CD14-positive monocyte (primary cell): ENCODE data around the gene DAD1. TPM values are rescaled to one million over a fixed set of nuclear protein-coding genes. Genes with fewer than 3 reads are reported as not detected.

Source experiments
- DNase-seq, 3 donors: peaks; one replicate each; pipeline ENCODE4 v3.0.0-alpha.2; 2011 to 2022
- H2AFZ ChIP-seq: 2 replicates; pipeline ENCODE4 v1.6.0; 2012; ENCODE audit warnings: mild to moderate bottlenecking, low read depth, low read length, inconsistent platforms; ENCODE audit not compliant: insufficient read depth, poor library complexity, severe bottlenecking
- H3K27ac ChIP-seq, 2 donors: 1 replicate in 1 of 2; 2 replicates in 1 of 2; pipeline ENCODE4 v1.5.1; 2012 to 2013; ENCODE audit warnings: low read length in 2 of 2, control low read depth in 1 of 2, inconsistent platforms in 1 of 2, low read depth in 1 of 2, mild to moderate bottlenecking in 1 of 2
- H3K27me3 ChIP-seq, 2 donors: one replicate each; pipeline versions ENCODE4 v1.6.0 to v1.6.1; 2011 to 2013; ENCODE audit warnings: low read length in 2 of 2; ENCODE audit not compliant: control insufficient read depth in 2 of 2, insufficient read depth in 2 of 2
- H3K36me3 ChIP-seq, 2 donors: replicated peaks in 1 of 2; 1 replicate in 1 of 2; 2 replicates in 1 of 2; pipeline versions ENCODE4 v1.5.1 to v1.6.1; 2012 to 2013; ENCODE audit warnings: low read length in 2 of 2, control low read depth in 1 of 2, inconsistent platforms in 1 of 2, mild to moderate bottlenecking in 1 of 2; ENCODE audit not compliant: insufficient read depth in 2 of 2, control insufficient read depth in 1 of 2
- H3K4me1 ChIP-seq, 2 donors: 1 replicate in 1 of 2; 2 replicates in 1 of 2; pipeline versions ENCODE4 v1.5.1 to v1.6.1; 2012 to 2013; ENCODE audit warnings: low read length in 2 of 2, control low read depth in 1 of 2, inconsistent platforms in 1 of 2, mild to moderate bottlenecking in 1 of 2, moderate library complexity in 1 of 2; ENCODE audit not compliant: insufficient read depth in 2 of 2, control insufficient read depth in 1 of 2
- H3K4me2 ChIP-seq: replicated peaks from 2 replicates; pipeline ENCODE3; 2012; ENCODE audit warnings: low read length, moderate library complexity, mild to moderate bottlenecking; ENCODE audit not compliant: poor library complexity, severe bottlenecking; ENCODE audit errors: extremely low read depth
- H3K4me3 ChIP-seq, 3 experiments: fragments of 200-600 bp in 1 of 3; sonication (generic) in 1 of 3; replicated peaks in 1 of 3; 1 replicate in 2 of 3; 2 replicates in 1 of 3; pipeline ENCODE4 v1.5.1; 2011 to 2013; ENCODE audit warnings: low read length in 3 of 3, mild to moderate bottlenecking in 3 of 3, control low read depth in 2 of 3, low read depth in 2 of 3, inconsistent platforms in 1 of 3, moderate library complexity in 1 of 3
- H3K79me2 ChIP-seq: 2 replicates; pipeline ENCODE4 v1.6.0; 2012; ENCODE audit warnings: mild to moderate bottlenecking, control low read depth, inconsistent platforms, low read length, moderate library complexity; ENCODE audit not compliant: insufficient read depth
- H3K9ac ChIP-seq: 2 replicates; pipeline ENCODE4 v1.6.0; 2017; ENCODE audit warnings: low read length, mild to moderate bottlenecking; ENCODE audit not compliant: insufficient read depth, poor library complexity, severe bottlenecking
- H3K9me3 ChIP-seq, 2 donors: replicated peaks in 1 of 2; 1 replicate in 1 of 2; 2 replicates in 1 of 2; pipeline versions ENCODE4 v1.5.1 to v1.6.1; 2012 to 2013; ENCODE audit warnings: low read length in 2 of 2, control low read depth in 1 of 2; ENCODE audit not compliant: control insufficient read depth in 1 of 2, insufficient read depth in 1 of 2
- H4K20me1 ChIP-seq: 2 replicates; pipeline ENCODE4 v1.6.0; 2012; ENCODE audit warnings: mild to moderate bottlenecking, low read length, control low read depth, moderate library complexity; ENCODE audit not compliant: insufficient read depth
- H3K27ac Mint-ChIP-seq, 7 donors: one replicate each; pipeline ENCODE4 v1.8.0; 2020; ENCODE audit warnings: mild to moderate bottlenecking in 7 of 7, mixed read lengths in 7 of 7, moderate library complexity in 6 of 7, inconsistent platforms in 2 of 7
- H3K27me3 Mint-ChIP-seq, 3 donors: one replicate each; pipeline ENCODE4 v1.8.0; 2021 to 2022; ENCODE audit warnings: low read depth in 3 of 3, mild to moderate bottlenecking in 3 of 3, mixed read lengths in 3 of 3, moderate library complexity in 3 of 3, inconsistent platforms in 1 of 3
- H3K36me3 Mint-ChIP-seq, 2 donors: one replicate each; pipeline ENCODE4 v1.8.0; 2020; ENCODE audit warnings: mixed read lengths in 2 of 2, inconsistent platforms in 1 of 2, mild to moderate bottlenecking in 1 of 2
- H3K4me1 Mint-ChIP-seq: one replicate; pipeline ENCODE4 v1.8.0; 2020; ENCODE audit warnings: mild to moderate bottlenecking, mixed read lengths
- H3K4me3 Mint-ChIP-seq, 2 donors: one replicate each; pipeline ENCODE4 v1.8.0; 2020; ENCODE audit warnings: mild to moderate bottlenecking in 2 of 2, mixed read lengths in 2 of 2, moderate library complexity in 1 of 2
- H3K9me3 Mint-ChIP-seq, 7 donors: one replicate each; pipeline ENCODE4 v1.8.0; 2020 to 2022; ENCODE audit warnings: mixed read lengths in 7 of 7, mild to moderate bottlenecking in 6 of 7, moderate library complexity in 6 of 7, inconsistent platforms in 2 of 7
- WGBS: methylation state at CpG from one replicate; pipeline ENCODE4 v1.1.5; 2013; ENCODE audit warnings: missing lambda C conversion rate; ENCODE audit not compliant: insufficient coverage; 5-methylcytosine and 5-hydroxymethylcytosine counted together
- intact Hi-C, 2 donors: fragments of 100-400 bp; cut with micrococcal nuclease; formaldehyde crosslinking; loops; one replicate each; pipeline versions ENCODE4 v1.15.0 to v1.15.1; 2023
- polyA plus RNA-seq, 3 donors: library from polyadenylated mRNA; depleted of rRNA in 1 of 3; unstranded in 2 of 3; stranded (reverse) in 1 of 3; fragments of 300-500 nt in 2 of 3; fragments of >200 nt in 1 of 3; fragmentation: Illumina TruSeq in 2 of 3; gene quantifications; 1 replicate in 2 of 3; 2 replicates in 1 of 3; pipeline ENCODE4 v1.2.3, GENCODE V29; 2012 to 2021
- TF ChIP-seq, protein P1 (sequence below): fragments of 200-600 bp; IDR thresholded peaks from one replicate; pipeline ENCODE4 v1.8.0; 2022; ENCODE audit warnings: antibody characterized with exemption, mild to moderate bottlenecking

DAD1 gene
- polyA plus RNA-seq, 3 donors: 126 to 444 (median 440) TPM

DNA sequence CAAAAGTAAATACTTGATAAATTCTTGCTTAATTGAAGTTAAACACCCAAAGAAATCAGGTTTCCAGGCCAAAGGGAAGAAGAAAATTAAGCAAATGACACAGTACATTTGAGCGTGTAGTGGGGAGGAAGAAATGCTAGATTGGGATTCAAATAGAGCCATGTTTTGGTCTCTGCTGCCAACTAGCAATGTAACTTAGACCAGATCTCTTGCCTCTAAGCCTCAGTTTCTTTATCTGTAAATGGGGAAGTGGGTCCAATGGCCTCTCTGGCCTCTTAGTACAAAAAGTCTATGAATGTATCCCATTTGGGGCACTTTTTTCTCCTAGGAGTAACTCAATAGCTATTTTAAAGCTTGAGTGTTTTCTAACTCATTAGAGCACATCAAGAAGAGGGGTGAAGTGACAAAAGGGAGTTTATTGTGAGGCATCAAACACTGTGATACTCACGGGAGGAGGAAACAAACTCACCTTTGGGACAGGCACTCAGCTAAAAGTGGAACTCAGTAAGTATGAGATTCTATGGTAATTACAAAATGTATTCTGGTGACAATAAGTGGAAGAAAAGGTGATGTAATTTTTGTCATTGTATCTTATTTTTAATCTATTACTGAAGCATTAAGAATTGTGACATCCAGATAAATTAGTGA lies 55.8 kb downstream of the DAD1 start:
- H3K79me2 ChIP-seq: no peaks in the 10 kb centered on the region
- Mint-ChIP-seq H3K9me3 (no peaks in the 10 kb centered on the region), H3K4me1 (peaks cover 5% of the 10 kb centered on the region), H3K27ac (no peak overlapping the region), H3K27me3 (peaks cover 0 to 2% (median 0%) of the 10 kb centered on the region in 3 donors), H3K36me3 (no peaks in the 10 kb centered on the region), H3K4me3 (no peak overlapping the region)
- no peaks in the 10 kb centered on the region for H3K36me3 ChIP-seq
- no peak overlapping the region for H3K9ac ChIP-seq
- no peaks in the 10 kb centered on the region for H3K9me3 ChIP-seq
- H2AFZ ChIP-seq: no peak overlapping the region
- H3K4me2 ChIP-seq: no peak overlapping the region
- no peaks in the 10 kb centered on the region for H4K20me1 ChIP-seq
- H3K27ac ChIP-seq: no peak overlapping the region
- no peak overlapping the region for H3K4me3 ChIP-seq
- H3K4me1 ChIP-seq: no peaks in the 10 kb centered on the region
- no peaks in the 10 kb centered on the region for H3K27me3 ChIP-seq
- intact Hi-C loops: no loop called here
- no peak for DNase-seq
- no CpG with 5 or more reads among the region's 2 CpGs for WGBS
- TF ChIP-seq, protein P1, sequence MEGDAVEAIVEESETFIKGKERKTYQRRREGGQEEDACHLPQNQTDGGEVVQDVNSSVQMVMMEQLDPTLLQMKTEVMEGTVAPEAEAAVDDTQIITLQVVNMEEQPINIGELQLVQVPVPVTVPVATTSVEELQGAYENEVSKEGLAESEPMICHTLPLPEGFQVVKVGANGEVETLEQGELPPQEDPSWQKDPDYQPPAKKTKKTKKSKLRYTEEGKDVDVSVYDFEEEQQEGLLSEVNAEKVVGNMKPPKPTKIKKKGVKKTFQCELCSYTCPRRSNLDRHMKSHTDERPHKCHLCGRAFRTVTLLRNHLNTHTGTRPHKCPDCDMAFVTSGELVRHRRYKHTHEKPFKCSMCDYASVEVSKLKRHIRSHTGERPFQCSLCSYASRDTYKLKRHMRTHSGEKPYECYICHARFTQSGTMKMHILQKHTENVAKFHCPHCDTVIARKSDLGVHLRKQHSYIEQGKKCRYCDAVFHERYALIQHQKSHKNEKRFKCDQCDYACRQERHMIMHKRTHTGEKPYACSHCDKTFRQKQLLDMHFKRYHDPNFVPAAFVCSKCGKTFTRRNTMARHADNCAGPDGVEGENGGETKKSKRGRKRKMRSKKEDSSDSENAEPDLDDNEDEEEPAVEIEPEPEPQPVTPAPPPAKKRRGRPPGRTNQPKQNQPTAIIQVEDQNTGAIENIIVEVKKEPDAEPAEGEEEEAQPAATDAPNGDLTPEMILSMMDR: no peak

DNA sequence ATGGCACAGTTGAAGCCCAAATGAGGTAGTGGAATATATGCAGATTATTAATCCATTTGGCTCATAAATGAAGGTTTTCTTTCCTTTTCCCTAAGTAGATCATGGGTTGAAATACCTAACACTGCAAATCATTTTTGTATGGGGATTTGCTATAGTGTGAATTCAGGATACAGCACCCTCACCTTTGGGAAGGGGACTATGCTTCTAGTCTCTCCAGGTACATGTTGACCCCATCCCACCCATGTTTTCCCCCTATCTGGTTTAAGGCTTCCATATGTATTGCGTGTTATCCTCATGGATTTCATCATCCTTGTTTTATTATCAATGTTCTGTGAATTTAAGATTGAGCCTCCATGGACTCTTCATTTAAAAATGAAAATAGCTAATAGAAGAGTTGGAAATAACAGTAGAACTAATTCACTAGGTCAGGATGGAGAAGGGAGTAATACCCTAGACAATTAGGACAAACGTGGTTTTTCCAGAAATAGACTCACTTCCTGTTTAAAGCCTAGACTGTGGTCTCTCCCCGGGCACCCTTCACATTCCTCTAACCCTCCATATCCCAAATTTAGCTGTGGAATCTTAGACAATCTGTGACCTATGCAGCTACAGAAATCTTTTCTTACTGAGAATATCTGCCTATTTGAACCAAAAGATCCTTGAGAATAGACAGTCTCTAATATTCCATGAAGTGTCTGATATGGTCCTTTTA lies 56.5 kb downstream of the DAD1 start:
- Mint-ChIP-seq H3K9me3 (no peaks in the 10 kb centered on the region), H3K4me3 (no peak overlapping the region), H3K27me3 (peaks cover 0 to 2% (median 0%) of the 10 kb centered on the region in 3 donors), H3K4me1 (peaks cover 5% of the 10 kb centered on the region), H3K36me3 (no peaks in the 10 kb centered on the region), H3K27ac (no peak overlapping the region)
- no peaks in the 10 kb centered on the region for H3K4me1 ChIP-seq
- H4K20me1 ChIP-seq: no peaks in the 10 kb centered on the region
- H2AFZ ChIP-seq: no peak overlapping the region
- H3K79me2 ChIP-seq: no peaks in the 10 kb centered on the region
- TF ChIP-seq, protein P1: no peak
- H3K9ac ChIP-seq: no peak overlapping the region
- no peaks in the 10 kb centered on the region for H3K36me3 ChIP-seq
- H3K9me3 ChIP-seq: no peaks in the 10 kb centered on the region
- 0% methylated on average over 1 of the region's 3 CpGs for WGBS
- H3K4me2 ChIP-seq: no peak overlapping the region
- intact Hi-C loops: no loop called here
- no peak for DNase-seq
- no peaks in the 10 kb centered on the region for H3K27me3 ChIP-seq
- H3K4me3 ChIP-seq: no peak overlapping the region
- H3K27ac ChIP-seq: no peak overlapping the region
